ENCODE data around the gene PTPRQ.
A peak's percentile ranks its signal among the peaks of the same experiment; 100 is the strongest.

- TF ChIP-seq POLR2A (IDR thresholded peaks at IDR 0.05): no peak
- peak; percentile 18 for TF ChIP-seq POLR2AphosphoS5 (IDR thresholded peaks at IDR 0.05)
Measured at GRCh38 chr12:80553316-80553715, 109.3 kb downstream of the PTPRQ start.

Data from gastroesophageal sphincter (tissue), 2 donors.